GM12892 (cell line): ENCODE measurements around the gene PNMA8C.

ENCODE experiments used
- POLR2A ChIP-seq: IDR thresholded peaks from 2 replicates; pipeline ENCODE4 v1.6.1; 2011; ENCODE audit warnings: low read depth, low read length, control low read depth
- POLR2AphosphoS5 ChIP-seq: IDR thresholded peaks from 2 replicates; pipeline ENCODE4 v1.6.1; 2011; ENCODE audit warnings: low read depth, low read length, control low read depth
- TAF1 ChIP-seq: IDR thresholded peaks from 2 replicates; pipeline ENCODE4 v1.6.1; 2011; ENCODE audit warnings: low read depth, mild to moderate bottlenecking, control low read depth, low read length, borderline replicate concordance

DNA sequence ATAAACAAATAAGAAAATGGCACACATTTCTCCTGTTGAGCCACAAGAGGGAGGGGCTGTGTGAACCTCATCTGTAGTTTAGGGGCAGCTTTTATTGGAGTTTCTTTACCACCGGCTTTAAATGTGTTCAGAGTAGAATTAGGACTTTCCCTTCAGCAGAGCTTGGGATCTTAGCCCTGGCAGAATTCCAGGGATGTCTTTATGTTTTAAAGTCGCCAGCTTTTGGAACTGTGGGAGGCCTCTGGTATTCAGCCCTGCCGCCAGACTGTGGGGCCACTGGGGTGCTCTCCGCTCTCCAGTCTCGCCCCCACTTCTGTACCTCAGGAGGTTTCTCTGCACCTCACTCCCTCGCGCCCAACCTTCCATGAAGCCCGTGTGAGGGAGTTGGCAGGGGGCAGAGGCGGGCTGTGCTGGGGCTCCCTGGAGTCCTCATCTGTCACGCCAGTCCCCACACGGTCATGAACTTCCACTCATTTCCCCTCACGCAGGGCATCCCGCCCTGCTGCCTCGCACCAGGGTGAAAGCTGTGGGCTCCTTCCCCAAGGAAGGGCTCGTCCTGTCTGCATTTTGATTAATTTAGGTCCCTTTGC is 46.9 kb downstream of the PNMA8C start:
- TF ChIP-seq POLR2AphosphoS5: no peak
- TF ChIP-seq POLR2A: no peak
- TF ChIP-seq TAF1: no peak
